Central memory CD8-positive, alpha-beta T cell (primary cell): Measurements from ENCODE around the gene FGF13.

Experiments
- ATAC-seq: fragments of 150-1000 bp; cut with Tn5 transposase; replicated peaks from 2 replicates; pipeline ENCODE4 v1.10.0; 2022; ENCODE audit warnings: mild to moderate bottlenecking, moderate FRiP score, moderate number of reproducible peaks; ENCODE audit not compliant: poor library complexity, severe bottlenecking; ENCODE audit errors: extremely low read depth
- DNase-seq, 2 donors: peaks; one replicate each; pipeline ENCODE4 v3.0.0; 2021; ENCODE audit warnings: low spot score in 2 of 2
- H3K27ac Mint-ChIP-seq: one replicate; pipeline ENCODE4 v1.8.0; 2022; ENCODE audit warnings: low read depth, mild to moderate bottlenecking, moderate library complexity, mixed read lengths
- H3K27me3 Mint-ChIP-seq: one replicate; pipeline ENCODE4 v1.8.0; 2022; ENCODE audit warnings: mixed read lengths
- H3K36me3 Mint-ChIP-seq: one replicate; pipeline ENCODE4 v1.8.0; 2022; ENCODE audit warnings: mild to moderate bottlenecking, moderate library complexity, mixed read lengths; ENCODE audit not compliant: insufficient read depth
- H3K4me1 Mint-ChIP-seq: one replicate; pipeline ENCODE4 v1.8.0; 2022; ENCODE audit warnings: mixed read lengths
- H3K4me3 Mint-ChIP-seq: one replicate; pipeline ENCODE4 v1.8.0; 2022; ENCODE audit warnings: mild to moderate bottlenecking, moderate library complexity, mixed read lengths
- H3K9me3 Mint-ChIP-seq: one replicate; pipeline ENCODE4 v1.8.0; 2022; ENCODE audit warnings: mixed read lengths

The FGF13 gene

DNA sequence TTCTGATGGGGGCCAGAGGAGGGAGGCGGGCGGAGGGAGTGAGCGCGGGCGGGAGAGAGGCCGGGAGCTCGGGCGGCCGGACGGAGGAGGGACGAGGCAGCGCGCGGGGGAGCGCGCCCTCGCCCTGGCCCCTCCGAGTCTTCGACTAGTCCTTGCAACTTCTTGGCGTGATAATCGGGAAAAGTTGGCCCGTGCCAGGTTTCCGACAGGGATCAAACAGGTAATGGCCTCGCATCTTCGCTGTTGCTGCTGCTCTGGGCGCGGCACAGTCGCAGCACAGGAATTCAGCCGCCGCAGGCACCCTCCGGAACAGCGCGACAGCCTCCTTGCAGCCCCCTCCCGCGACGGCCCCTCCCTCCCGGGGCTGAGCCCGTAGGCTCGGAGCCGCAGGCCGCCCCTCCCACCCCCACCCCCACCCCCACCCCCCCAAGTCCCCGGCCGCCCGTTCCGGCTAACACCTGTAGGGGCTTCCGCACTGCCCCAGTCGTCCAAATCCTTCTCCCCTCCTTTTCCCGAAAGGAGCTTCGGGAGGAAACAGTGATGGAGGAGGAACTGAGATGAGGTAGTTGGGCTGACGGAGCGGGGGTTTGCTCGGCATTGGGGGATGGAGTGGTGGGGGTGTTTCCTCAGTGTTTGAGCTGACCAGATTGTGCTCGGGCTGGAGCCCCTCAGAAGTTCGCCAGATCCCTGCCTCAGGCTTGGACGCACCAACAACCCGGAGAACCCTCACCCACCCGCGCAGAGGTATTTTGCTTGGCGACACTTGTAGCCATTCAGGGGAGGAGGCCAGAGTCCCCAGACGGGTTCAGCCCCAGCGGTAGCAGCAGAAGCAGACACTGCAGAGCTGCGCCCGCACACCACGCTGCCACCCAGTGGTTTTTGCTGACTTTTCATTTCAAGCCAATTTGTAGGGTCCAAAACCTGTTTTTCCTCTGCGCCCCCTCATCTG lies at the start of gene FGF13:
Gene FGF13 (minus strand): TSS at position 319 of the 949 bp plus-strand sequence. CDS start 714 bp downstream, outside the sequence.
- ATAC-seq (no peak), DNase-seq (no peak)
- Mint-ChIP-seq H3K4me1 (no peaks in the 10 kb centered on the region), H3K9me3 (peaks cover 6% of the 10 kb centered on the region), H3K27me3 (peaks cover 9% of the 10 kb centered on the region), H3K36me3 (no peaks in the 10 kb centered on the region), H3K4me3 (no peak within 1 kb of the TSS), H3K27ac (no peak within 1 kb of the TSS)

GRCh38 chrX:138759217-138759943 lies 47.9 kb upstream of the FGF13 start:
- Mint-ChIP-seq H3K4me1 (no peaks in the 10 kb centered on the region), H3K27me3 (no peaks in the 10 kb centered on the region), H3K4me3 (no peak overlapping the region), H3K9me3 (no peaks in the 10 kb centered on the region), H3K36me3 (no peaks in the 10 kb centered on the region), H3K27ac (no peak overlapping the region)
- no peak for DNase-seq
- ATAC-seq = no peak

DNA sequence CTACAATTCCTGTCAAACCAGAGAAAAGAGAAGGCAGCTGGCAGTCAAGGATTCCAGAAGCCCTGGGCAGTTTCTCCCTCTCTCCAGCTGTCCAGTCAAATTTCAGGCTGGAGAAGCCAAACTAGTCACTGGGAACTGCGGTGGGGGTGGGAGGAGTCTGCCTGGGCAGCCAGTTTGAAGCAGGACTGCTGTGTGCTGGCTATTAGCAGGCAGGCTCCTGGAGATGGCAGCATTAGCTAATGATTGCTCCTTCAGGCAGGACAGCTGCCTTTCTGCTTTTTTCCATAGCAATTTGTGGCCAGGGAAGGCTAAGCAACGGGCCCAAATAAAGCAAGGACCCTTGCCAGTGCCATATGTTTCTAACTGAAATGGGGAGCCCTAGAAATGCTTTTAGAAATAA lies 44.7 kb upstream of the FGF13 start:
- Mint-ChIP-seq H3K36me3 (no peaks in the 10 kb centered on the region), H3K4me3 (no peak overlapping the region), H3K4me1 (no peaks in the 10 kb centered on the region), H3K9me3 (no peaks in the 10 kb centered on the region), H3K27me3 (no peaks in the 10 kb centered on the region), H3K27ac (no peak overlapping the region)
- DNase-seq (no peak), ATAC-seq (no peak)

- H3K27ac Mint-ChIP-seq = no peak overlapping the region
- H3K9me3 Mint-ChIP-seq = no peaks in the 10 kb centered on the region
- H3K4me3 Mint-ChIP-seq = no peak overlapping the region
- no peaks in the 10 kb centered on the region for H3K27me3 Mint-ChIP-seq
- no peaks in the 10 kb centered on the region for H3K36me3 Mint-ChIP-seq
- no peaks in the 10 kb centered on the region for H3K4me1 Mint-ChIP-seq
- no peak for ATAC-seq
- DNase-seq = no peak
Measured at GRCh38 chrX:138754861-138755260, 43.3 kb upstream of the FGF13 start.

DNA sequence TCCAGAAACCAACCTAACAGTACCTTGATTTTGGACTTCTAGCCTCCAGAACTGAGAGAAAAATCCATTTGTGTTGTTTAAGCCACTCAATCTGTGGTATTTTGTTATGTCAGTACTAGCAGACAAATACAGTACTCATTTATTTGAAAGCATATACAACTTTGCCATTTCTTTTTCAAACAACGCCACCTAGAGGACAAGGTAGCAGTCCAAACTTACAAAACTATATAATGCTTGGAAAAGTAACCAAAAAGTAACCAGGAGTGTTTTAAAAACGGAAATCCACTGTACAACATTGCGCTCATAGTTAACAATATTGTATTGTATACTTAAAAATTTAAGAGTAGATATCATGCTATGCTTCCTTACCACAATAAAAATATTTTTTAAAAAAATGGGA lies 37.0 kb upstream of the FGF13 start:
- Mint-ChIP-seq H3K4me1 (no peaks in the 10 kb centered on the region), H3K9me3 (no peaks in the 10 kb centered on the region), H3K27ac (no peak overlapping the region), H3K27me3 (no peaks in the 10 kb centered on the region), H3K36me3 (no peaks in the 10 kb centered on the region), H3K4me3 (no peak overlapping the region)
- DNase-seq (no peak), ATAC-seq (no peak)

DNA sequence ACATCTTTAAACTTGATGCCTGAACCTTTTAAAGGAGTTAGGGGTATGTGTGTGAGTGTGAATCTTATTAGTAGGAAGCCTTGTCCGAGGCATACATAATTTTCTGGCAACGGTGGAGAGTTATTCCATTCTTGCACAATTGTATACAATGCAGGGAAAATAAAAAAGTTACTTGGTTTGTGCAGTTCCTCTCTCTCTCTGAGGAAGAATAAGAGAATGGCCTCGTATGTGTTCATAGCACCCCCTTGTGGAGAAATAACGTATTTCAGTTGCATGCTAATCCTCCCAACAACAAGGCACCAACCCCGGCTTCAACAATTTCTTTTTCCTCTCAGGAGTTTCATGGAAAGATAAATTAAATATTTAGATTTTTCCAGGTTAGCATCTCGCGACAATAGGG lies 33.7 kb upstream of the FGF13 start:
- Mint-ChIP-seq H3K9me3 (no peaks in the 10 kb centered on the region), H3K4me1 (no peaks in the 10 kb centered on the region), H3K27me3 (no peaks in the 10 kb centered on the region), H3K27ac (no peak overlapping the region), H3K4me3 (no peak overlapping the region), H3K36me3 (no peaks in the 10 kb centered on the region)
- no peak for DNase-seq
- no peak for ATAC-seq

- H3K4me1 Mint-ChIP-seq = no peaks in the 10 kb centered on the region
- H3K9me3 Mint-ChIP-seq = no peaks in the 10 kb centered on the region
- no peak overlapping the region for H3K4me3 Mint-ChIP-seq
- ATAC-seq = no peak
- no peaks in the 10 kb centered on the region for H3K36me3 Mint-ChIP-seq
- H3K27ac Mint-ChIP-seq = no peak overlapping the region
- no peaks in the 10 kb centered on the region for H3K27me3 Mint-ChIP-seq
- no peak for DNase-seq
Measured at GRCh38 chrX:138742217-138742616, 30.7 kb upstream of the FGF13 start.

- no peak overlapping the region for H3K27ac Mint-ChIP-seq
- H3K27me3 Mint-ChIP-seq = no peaks in the 10 kb centered on the region
- no peaks in the 10 kb centered on the region for H3K4me1 Mint-ChIP-seq
- H3K4me3 Mint-ChIP-seq = no peak overlapping the region
- no peaks in the 10 kb centered on the region for H3K9me3 Mint-ChIP-seq
- DNase-seq (no peak), ATAC-seq (no peak)
- no peaks in the 10 kb centered on the region for H3K36me3 Mint-ChIP-seq
Measured at GRCh38 chrX:138740341-138740740, 28.8 kb upstream of the FGF13 start.

DNA sequence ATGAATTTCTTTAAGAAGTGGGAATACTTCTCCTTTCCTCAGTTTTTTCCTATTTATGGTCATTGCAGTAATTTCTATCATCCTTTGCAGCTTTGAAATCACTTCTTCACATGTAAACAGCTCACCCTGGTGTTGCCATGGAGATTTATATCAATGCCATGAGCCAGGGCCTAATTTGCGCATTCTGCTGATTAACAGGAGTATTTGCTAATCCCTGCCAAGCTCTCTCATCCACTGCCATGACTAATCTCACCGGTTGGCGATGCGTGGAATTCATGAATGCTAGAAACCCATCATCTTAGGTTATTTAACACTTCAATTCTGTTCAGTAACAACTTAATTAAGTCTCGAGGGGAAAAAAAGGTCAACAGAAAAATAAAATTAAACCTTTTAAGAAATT lies 11.8 kb upstream of the FGF13 start:
- ATAC-seq (no peak), DNase-seq (no peak)
- Mint-ChIP-seq H3K9me3 (no peaks in the 10 kb centered on the region), H3K4me1 (no peaks in the 10 kb centered on the region), H3K27ac (no peak overlapping the region), H3K36me3 (no peaks in the 10 kb centered on the region), H3K27me3 (no peaks in the 10 kb centered on the region), H3K4me3 (no peak overlapping the region)

DNA sequence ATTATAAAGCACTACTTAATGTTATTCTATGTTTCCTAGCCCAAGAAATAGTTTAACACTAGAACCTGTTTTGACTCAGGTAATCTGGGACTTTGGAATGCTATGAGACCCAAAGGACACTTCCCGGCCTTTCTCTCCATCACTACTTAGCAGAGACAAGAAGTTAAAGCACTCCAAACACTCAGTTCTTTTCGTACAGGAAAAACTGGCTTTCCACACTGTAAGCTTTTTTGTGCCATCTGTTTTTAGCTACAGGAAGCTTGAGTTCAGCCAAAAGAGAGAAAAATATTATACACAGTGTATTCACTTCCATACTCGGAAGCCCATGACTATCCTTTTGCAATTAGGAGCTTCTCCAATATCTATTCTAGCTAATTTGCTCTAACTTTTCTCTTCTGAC lies 7.9 kb upstream of the FGF13 start:
- Mint-ChIP-seq H3K27me3 (peaks cover 9% of the 10 kb centered on the region), H3K9me3 (peaks cover 6% of the 10 kb centered on the region), H3K4me1 (no peaks in the 10 kb centered on the region), H3K27ac (no peak overlapping the region), H3K36me3 (no peaks in the 10 kb centered on the region), H3K4me3 (no peak overlapping the region)
- DNase-seq (no peak), ATAC-seq (no peak)

- no peak for DNase-seq
- H3K4me1 Mint-ChIP-seq = no peaks in the 10 kb centered on the region
- H3K27ac Mint-ChIP-seq = no peak overlapping the region
- no peaks in the 10 kb centered on the region for H3K36me3 Mint-ChIP-seq
- no peak overlapping the region for H3K4me3 Mint-ChIP-seq
- no peak for ATAC-seq
- peaks cover 6% of the 10 kb centered on the region for H3K9me3 Mint-ChIP-seq
- H3K27me3 Mint-ChIP-seq = peaks cover 9% of the 10 kb centered on the region
Measured at GRCh38 chrX:138718941-138719340, 7.4 kb upstream of the FGF13 start.

DNA sequence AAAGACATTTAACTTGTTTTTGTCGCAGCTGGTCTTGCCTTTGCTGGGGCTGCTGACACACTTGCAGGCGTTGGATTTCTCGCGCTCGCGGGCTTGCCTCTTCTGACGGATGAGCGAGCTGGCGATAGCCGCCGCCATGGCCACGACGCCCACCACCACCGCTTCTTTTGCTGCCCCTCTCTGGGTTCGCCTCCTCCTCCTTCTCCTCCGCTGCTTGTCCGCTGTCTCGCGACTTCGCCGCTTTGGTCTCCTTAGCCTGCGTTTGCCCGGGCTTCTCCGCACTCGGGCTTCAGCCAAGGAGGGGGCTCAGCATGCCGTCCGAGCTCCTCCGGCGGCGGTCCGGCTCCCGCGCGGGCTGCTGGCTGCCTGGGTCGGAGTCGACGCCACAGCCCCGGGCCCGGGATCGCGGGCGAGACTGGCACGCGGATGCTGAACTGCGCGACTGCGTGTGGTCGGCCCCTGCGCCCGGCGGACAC lies 613 bp downstream of the FGF13 start:
- no peak for ATAC-seq
- Mint-ChIP-seq H3K9me3 (peaks cover 6% of the 10 kb centered on the region), H3K4me1 (no peaks in the 10 kb centered on the region), H3K27ac (no peak overlapping the region), H3K4me3 (no peak overlapping the region), H3K27me3 (peaks cover 9% of the 10 kb centered on the region), H3K36me3 (no peaks in the 10 kb centered on the region)
- no peak for DNase-seq
